ENCODE results near the gene SMG1. TPM values are rescaled to one million over a fixed set of nuclear protein-coding genes. Genes with fewer than 3 reads are reported as not detected.
"Not testable (repeated sequence)": the region's sequence is repeated elsewhere in the genome, so short reads cannot be mapped to it uniquely, and the experiment has no call there.

SMG1 gene
- total RNA-seq, 1 donor from 2014 or later = 67.1 TPM

- Histone ChIP-seq H3K27me3 (ENCODE audit: control insufficient read depth, insufficient read depth, low read length) (no peaks in the 10 kb centered on the region), H3K4me3 (ENCODE audit: low read depth, low read length) (no peak overlapping the region), H3K36me3 (ENCODE audit: control insufficient read depth, insufficient read depth, low read length) (peaks cover 18% of the 10 kb centered on the region)
- DNase-seq (ENCODE audit: low read depth) (no peak), FAIRE-seq (no peak)
- no peak for TF ChIP-seq CTCF (IDR thresholded peaks at IDR 0.05; ENCODE audit: insufficient read depth, low read length, severe bottlenecking)
Observed at GRCh38 chr16:18782697-18783429, 143.3 kb downstream of the SMG1 start.

GRCh38 chr16:18781232-18781631 is 145.0 kb downstream of the SMG1 start:
- H3K4me3 ChIP-seq (ENCODE audit: low read depth, low read length) = not testable (repeated sequence)
- H3K36me3 ChIP-seq (ENCODE audit: control insufficient read depth, insufficient read depth, low read length) = peaks cover 12% of the 10 kb centered on the region
- FAIRE-seq = peak; percentile 7

GRCh38 chr16:18780460-18781026 is 145.7 kb downstream of the SMG1 start:
- DNase-seq (ENCODE audit: low read depth); FAIRE-seq; H3K27me3 ChIP-seq (ENCODE audit: control insufficient read depth, insufficient read depth, low read length); H3K4me3 ChIP-seq (ENCODE audit: low read depth, low read length); H3K36me3 ChIP-seq (ENCODE audit: control insufficient read depth, insufficient read depth, low read length): not testable (repeated sequence)

More at GRCh38 chr16:18781232-18781631, 145.0 kb downstream of the SMG1 start:
- not testable (repeated sequence) for H3K27me3 ChIP-seq (ENCODE audit: control insufficient read depth, insufficient read depth, low read length); DNase-seq (ENCODE audit: low read depth)

GRCh38 chr16:18777664-18778063 is 148.5 kb downstream of the SMG1 start:
- not testable (repeated sequence) for FAIRE-seq; H3K27me3 ChIP-seq (ENCODE audit: control insufficient read depth, insufficient read depth, low read length)

GRCh38 chr16:18776334-18776733 is 149.9 kb downstream of the SMG1 start:
- H3K4me3 ChIP-seq (ENCODE audit: low read depth, low read length); DNase-seq (ENCODE audit: low read depth); FAIRE-seq; H3K27me3 ChIP-seq (ENCODE audit: control insufficient read depth, insufficient read depth, low read length); H3K36me3 ChIP-seq (ENCODE audit: control insufficient read depth, insufficient read depth, low read length): not testable (repeated sequence)

More at GRCh38 chr16:18777664-18778063, 148.5 kb downstream of the SMG1 start:
- not testable (repeated sequence) for H3K4me3 ChIP-seq (ENCODE audit: low read depth, low read length); DNase-seq (ENCODE audit: low read depth); H3K36me3 ChIP-seq (ENCODE audit: control insufficient read depth, insufficient read depth, low read length)

GRCh38 chr16:18774651-18775050 is 151.6 kb downstream of the SMG1 start:
- H3K27me3 ChIP-seq (ENCODE audit: control insufficient read depth, insufficient read depth, low read length); H3K4me3 ChIP-seq (ENCODE audit: low read depth, low read length); FAIRE-seq; H3K36me3 ChIP-seq (ENCODE audit: control insufficient read depth, insufficient read depth, low read length): not testable (repeated sequence)
- DNase-seq (ENCODE audit: low read depth) = peak; percentile 8

- H3K4me3 ChIP-seq (ENCODE audit: low read depth, low read length); H3K36me3 ChIP-seq (ENCODE audit: control insufficient read depth, insufficient read depth, low read length); DNase-seq (ENCODE audit: low read depth); H3K27me3 ChIP-seq (ENCODE audit: control insufficient read depth, insufficient read depth, low read length); FAIRE-seq: not testable (repeated sequence)
Observed at GRCh38 chr16:18772171-18772570, 154.0 kb downstream of the SMG1 start.

GRCh38 chr16:18770336-18770962 is 155.8 kb downstream of the SMG1 start:
- not testable (repeated sequence) for DNase-seq (ENCODE audit: low read depth); H3K27me3 ChIP-seq (ENCODE audit: control insufficient read depth, insufficient read depth, low read length); H3K4me3 ChIP-seq (ENCODE audit: low read depth, low read length); FAIRE-seq; H3K36me3 ChIP-seq (ENCODE audit: control insufficient read depth, insufficient read depth, low read length)

GRCh38 chr16:18767217-18767616 is 159.0 kb downstream of the SMG1 start:
- not testable (repeated sequence) for FAIRE-seq; H3K27me3 ChIP-seq (ENCODE audit: control insufficient read depth, insufficient read depth, low read length); H3K36me3 ChIP-seq (ENCODE audit: control insufficient read depth, insufficient read depth, low read length); DNase-seq (ENCODE audit: low read depth); H3K4me3 ChIP-seq (ENCODE audit: low read depth, low read length)

GRCh38 chr16:18762713-18763112 is 163.5 kb downstream of the SMG1 start:
- not testable (repeated sequence) for DNase-seq (ENCODE audit: low read depth); H3K36me3 ChIP-seq (ENCODE audit: control insufficient read depth, insufficient read depth, low read length); FAIRE-seq; H3K4me3 ChIP-seq (ENCODE audit: low read depth, low read length); H3K27me3 ChIP-seq (ENCODE audit: control insufficient read depth, insufficient read depth, low read length)
